Activated CD8-positive, alpha-beta memory T cell treated with anti-CD3 and anti-CD28 coated beads for 24 hours (primary cell): ENCODE results near the gene DEGS1.

Experiments
- DNase-seq: peaks from one replicate; pipeline ENCODE4 v3.0.0-alpha.2; 2020

DEGS1 gene

GRCh38 chr1:224182866-224183590 lies at the start of gene DEGS1:
TSS of gene DEGS1 (plus strand) at chr1:224183240. CDS start at chr1:224183337, 97 bp downstream.
- DNase-seq, result peak; percentile 92

GRCh38 chr1:224133741-224134299 lies 49.2 kb upstream of the DEGS1 start:
- DNase-seq, result no peak

- no peak for DNase-seq
Measured at GRCh38 chr1:224137518-224137917, 45.5 kb upstream of the DEGS1 start.

GRCh38 chr1:224138198-224138597 lies 44.8 kb upstream of the DEGS1 start:
- DNase-seq, result no peak

GRCh38 chr1:224141693-224142092 lies 41.3 kb upstream of the DEGS1 start:
- no peak for DNase-seq

- DNase-seq, result no peak
Measured at GRCh38 chr1:224149709-224150108, 33.3 kb upstream of the DEGS1 start.

GRCh38 chr1:224151117-224151516 lies 31.9 kb upstream of the DEGS1 start:
- no peak for DNase-seq

- DNase-seq, result no peak
Measured at GRCh38 chr1:224157316-224157715, 25.7 kb upstream of the DEGS1 start.

- no peak for DNase-seq
Measured at GRCh38 chr1:224159541-224159940, 23.5 kb upstream of the DEGS1 start.

- DNase-seq, result no peak
Measured at GRCh38 chr1:224160171-224160682, 22.8 kb upstream of the DEGS1 start.

GRCh38 chr1:224162768-224163167 lies 20.3 kb upstream of the DEGS1 start:
- no peak for DNase-seq

GRCh38 chr1:224163311-224163710 lies 19.7 kb upstream of the DEGS1 start:
- DNase-seq, result no peak

GRCh38 chr1:224168859-224169380 lies 14.1 kb upstream of the DEGS1 start:
- DNase-seq, result peak; percentile 64

- no peak for DNase-seq
Measured at GRCh38 chr1:224169718-224170270, 13.2 kb upstream of the DEGS1 start.

- DNase-seq, result no peak
Measured at GRCh38 chr1:224170343-224170742, 12.7 kb upstream of the DEGS1 start.

- DNase-seq, result no peak
Measured at GRCh38 chr1:224170748-224171478, 12.1 kb upstream of the DEGS1 start.

GRCh38 chr1:224172229-224172628 lies 10.8 kb upstream of the DEGS1 start:
- no peak for DNase-seq

- no peak for DNase-seq
Measured at GRCh38 chr1:224173523-224173922, 9.5 kb upstream of the DEGS1 start.

- DNase-seq, result no peak
Measured at GRCh38 chr1:224175617-224176016, 7.4 kb upstream of the DEGS1 start.

GRCh38 chr1:224177356-224177999 lies 5.6 kb upstream of the DEGS1 start:
- DNase-seq, result peak; percentile 51

- DNase-seq, result no peak
Measured at GRCh38 chr1:224178894-224179293, 4.1 kb upstream of the DEGS1 start.

- peak; percentile 46 for DNase-seq
Measured at GRCh38 chr1:224180783-224181452, 2.1 kb upstream of the DEGS1 start.
